Measurements from ENCODE around the gene GRIP1. TPM values are rescaled to one million over a fixed set of nuclear protein-coding genes. Genes with fewer than 3 reads are reported as not detected.

Gene GRIP1
- total RNA-seq, 1 donor from 2014 or later = 4.2 TPM

DNA sequence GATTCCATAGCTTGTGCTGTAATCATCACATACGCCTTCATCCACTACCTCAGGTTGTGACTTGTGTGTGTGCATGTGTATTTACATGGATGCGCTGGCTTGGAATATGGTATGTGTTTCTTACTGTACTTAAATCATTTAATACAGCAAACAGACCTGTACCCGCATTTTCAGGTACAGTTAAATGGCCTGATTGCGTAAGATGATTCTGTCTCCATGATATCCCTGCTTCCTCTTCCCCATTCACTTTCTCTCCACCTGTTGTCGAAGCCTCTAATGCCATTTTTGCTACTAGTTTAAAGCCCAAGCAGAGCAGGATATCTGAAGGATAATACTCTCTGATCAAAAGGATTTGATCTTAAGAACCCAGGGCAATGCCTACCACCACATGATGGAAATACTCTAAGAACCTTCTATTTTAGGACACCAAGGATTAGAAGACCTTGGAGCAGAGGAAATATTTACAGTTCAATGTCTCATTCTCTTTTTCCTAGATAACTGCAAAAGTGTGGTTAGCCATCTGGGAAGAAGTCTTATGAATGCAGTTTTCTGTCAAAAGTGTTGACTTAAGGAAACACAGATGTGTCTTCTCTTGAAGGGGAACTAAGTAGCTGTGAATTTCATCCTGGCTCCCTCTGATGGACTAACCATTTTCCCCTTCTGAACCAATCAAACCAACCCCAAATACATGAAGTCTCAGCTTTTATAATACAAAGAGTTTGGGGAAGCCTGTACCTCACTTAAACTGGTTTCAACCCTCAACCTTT is 297.9 kb downstream of the GRIP1 start:
- TF ChIP-seq POLR2A (IDR thresholded peaks at IDR 0.05) = no peak
- TF ChIP-seq, protein P1, sequence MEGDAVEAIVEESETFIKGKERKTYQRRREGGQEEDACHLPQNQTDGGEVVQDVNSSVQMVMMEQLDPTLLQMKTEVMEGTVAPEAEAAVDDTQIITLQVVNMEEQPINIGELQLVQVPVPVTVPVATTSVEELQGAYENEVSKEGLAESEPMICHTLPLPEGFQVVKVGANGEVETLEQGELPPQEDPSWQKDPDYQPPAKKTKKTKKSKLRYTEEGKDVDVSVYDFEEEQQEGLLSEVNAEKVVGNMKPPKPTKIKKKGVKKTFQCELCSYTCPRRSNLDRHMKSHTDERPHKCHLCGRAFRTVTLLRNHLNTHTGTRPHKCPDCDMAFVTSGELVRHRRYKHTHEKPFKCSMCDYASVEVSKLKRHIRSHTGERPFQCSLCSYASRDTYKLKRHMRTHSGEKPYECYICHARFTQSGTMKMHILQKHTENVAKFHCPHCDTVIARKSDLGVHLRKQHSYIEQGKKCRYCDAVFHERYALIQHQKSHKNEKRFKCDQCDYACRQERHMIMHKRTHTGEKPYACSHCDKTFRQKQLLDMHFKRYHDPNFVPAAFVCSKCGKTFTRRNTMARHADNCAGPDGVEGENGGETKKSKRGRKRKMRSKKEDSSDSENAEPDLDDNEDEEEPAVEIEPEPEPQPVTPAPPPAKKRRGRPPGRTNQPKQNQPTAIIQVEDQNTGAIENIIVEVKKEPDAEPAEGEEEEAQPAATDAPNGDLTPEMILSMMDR (IDR thresholded peaks at IDR 0.05) = no peak
- no peak for TF ChIP-seq POLR2AphosphoS5 (IDR thresholded peaks at IDR 0.05; ENCODE audit: insufficient read depth in 1 of 2, low read depth in 1 of 2)
- no peaks in the 10 kb centered on the region for H3K4me1 ChIP-seq
- DNase-seq (ENCODE audit: extremely low spot score in 2 of 2) = no peak
- no peaks in the 10 kb centered on the region for H3K27me3 ChIP-seq
- H3K36me3 ChIP-seq = no peaks in the 10 kb centered on the region
- intact Hi-C loops (cut with DNase I) = no loop called here
- no peak overlapping the region for H3K4me3 ChIP-seq
- H3K9me3 ChIP-seq = no peaks in the 10 kb centered on the region
- H3K27ac ChIP-seq = no peak overlapping the region

DNA sequence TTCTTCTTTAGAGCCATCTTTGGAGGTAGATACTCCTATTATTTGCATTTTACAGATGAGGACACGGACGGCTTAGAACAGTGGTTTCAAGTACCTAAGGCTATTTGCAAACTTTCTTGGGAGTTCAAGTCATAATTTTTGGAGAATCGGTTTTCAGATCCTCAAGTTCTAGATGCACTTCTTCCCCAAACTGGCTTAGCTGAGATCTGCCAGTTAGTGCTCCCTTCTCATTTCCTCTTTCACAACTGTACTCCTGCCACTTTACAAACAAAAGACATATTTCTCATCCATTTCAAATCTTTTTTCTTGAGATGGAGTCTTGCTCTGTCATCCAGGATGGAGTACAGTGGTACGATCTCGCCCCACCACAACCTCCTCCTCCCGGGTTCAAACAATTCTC is 299.3 kb downstream of the GRIP1 start:
- TF ChIP-seq POLR2AphosphoS5 (IDR thresholded peaks at IDR 0.05; ENCODE audit: insufficient read depth in 1 of 2, low read depth in 1 of 2) = no peak
- TF ChIP-seq POLR2A (IDR thresholded peaks at IDR 0.05) = no peak
- TF ChIP-seq, protein P1 (IDR thresholded peaks at IDR 0.05) = no peak
- intact Hi-C loops (cut with DNase I) = no loop called here
- H3K4me3 ChIP-seq = no peak overlapping the region
- H3K27ac ChIP-seq = no peak overlapping the region
- H3K36me3 ChIP-seq = no peaks in the 10 kb centered on the region
- no peak for DNase-seq (ENCODE audit: extremely low spot score in 2 of 2)
- no peaks in the 10 kb centered on the region for H3K27me3 ChIP-seq
- H3K9me3 ChIP-seq = no peaks in the 10 kb centered on the region
- H3K4me1 ChIP-seq = no peaks in the 10 kb centered on the region

DNA sequence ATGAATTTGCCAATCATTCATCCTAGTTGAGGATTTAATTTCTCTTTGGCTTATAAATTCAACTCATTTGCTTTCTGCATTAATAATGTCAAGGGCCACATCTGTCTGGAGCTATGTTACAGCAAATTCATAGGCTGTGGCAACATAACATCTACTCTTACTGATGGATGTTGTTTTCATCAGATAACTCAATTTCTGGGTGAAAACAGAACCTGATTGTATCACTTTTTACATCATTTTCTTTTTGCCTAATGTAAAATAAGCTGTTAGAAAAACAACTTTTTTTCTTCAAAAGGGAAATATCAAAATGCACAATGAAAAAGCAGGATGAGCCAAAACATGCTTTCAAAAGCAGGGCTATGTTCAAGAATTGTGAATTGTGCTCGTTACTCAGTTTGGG is 303.3 kb downstream of the GRIP1 start:
- Histone ChIP-seq H3K4me3 (no peak overlapping the region), H3K9me3 (no peaks in the 10 kb centered on the region), H3K4me1 (no peaks in the 10 kb centered on the region), H3K27me3 (no peaks in the 10 kb centered on the region), H3K36me3 (no peaks in the 10 kb centered on the region), H3K27ac (no peak overlapping the region)
- intact Hi-C loops (cut with DNase I) = no loop called here
- TF ChIP-seq, protein P1 (IDR thresholded peaks at IDR 0.05) = no peak
- TF ChIP-seq POLR2AphosphoS5 (IDR thresholded peaks at IDR 0.05; ENCODE audit: insufficient read depth in 1 of 2, low read depth in 1 of 2) (no peak), POLR2A (IDR thresholded peaks at IDR 0.05) (no peak)
- DNase-seq (ENCODE audit: extremely low spot score in 2 of 2) = no peak

DNA sequence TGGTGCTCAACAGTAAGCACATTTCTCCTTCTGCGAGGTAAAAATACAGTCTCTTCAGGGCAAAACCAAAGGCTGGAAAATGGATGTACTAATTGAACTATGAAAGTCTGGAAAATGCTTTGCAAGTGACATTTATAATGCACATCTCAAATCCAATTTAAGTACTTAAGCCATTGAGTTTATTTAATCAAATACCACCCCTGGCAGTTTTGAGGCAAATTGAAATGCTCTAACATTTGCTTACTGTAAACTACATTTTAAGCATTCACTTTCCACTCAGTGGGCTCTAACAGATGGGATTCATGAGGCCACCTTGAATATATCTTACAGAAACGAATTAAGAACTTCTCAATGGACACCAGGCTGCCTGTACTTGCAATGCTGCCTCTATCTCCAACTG is 306.9 kb downstream of the GRIP1 start:
- no peak overlapping the region for H3K27ac ChIP-seq
- TF ChIP-seq POLR2AphosphoS5 (IDR thresholded peaks at IDR 0.05; ENCODE audit: insufficient read depth in 1 of 2, low read depth in 1 of 2) (no peak), POLR2A (IDR thresholded peaks at IDR 0.05) (no peak)
- TF ChIP-seq, protein P1 (IDR thresholded peaks at IDR 0.05) = no peak
- H3K36me3 ChIP-seq = no peaks in the 10 kb centered on the region
- no peak overlapping the region for H3K4me3 ChIP-seq
- no peak for DNase-seq (ENCODE audit: extremely low spot score in 2 of 2)
- H3K9me3 ChIP-seq = no peaks in the 10 kb centered on the region
- H3K4me1 ChIP-seq = no peaks in the 10 kb centered on the region
- intact Hi-C loops (cut with DNase I) = no loop called here
- no peaks in the 10 kb centered on the region for H3K27me3 ChIP-seq

DNA sequence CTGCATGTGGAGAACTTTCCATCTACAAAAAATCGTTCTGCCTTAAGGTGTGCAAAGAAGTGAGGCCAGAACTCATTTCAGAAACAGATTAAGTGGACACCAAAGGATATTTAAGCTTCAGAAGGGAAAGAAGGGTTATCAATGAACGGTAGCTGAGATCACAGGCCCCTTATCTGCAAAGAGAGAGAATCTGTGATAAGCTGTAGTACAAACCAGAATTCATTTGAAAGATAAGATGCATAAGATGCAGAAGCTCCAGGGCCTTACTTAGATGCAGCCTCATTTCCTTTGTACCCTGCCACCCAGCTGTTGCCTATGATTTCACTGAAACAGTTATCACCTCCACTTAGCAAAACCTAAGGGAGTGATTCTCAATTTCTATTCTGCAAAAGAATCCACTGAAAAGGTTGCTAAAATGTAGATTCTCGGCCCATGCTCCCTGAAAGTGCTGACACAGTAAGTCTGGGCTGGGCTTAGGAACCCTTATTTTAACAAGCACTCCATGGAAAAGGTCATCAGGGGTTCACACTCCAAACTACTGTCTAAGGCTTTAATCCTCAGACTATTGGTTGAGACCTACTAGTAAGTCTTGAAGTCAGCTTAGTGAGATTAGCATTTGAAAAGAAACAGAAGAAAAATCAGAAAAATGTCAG is 311.7 kb downstream of the GRIP1 start:
- intact Hi-C loops (cut with DNase I) = no loop called here
- no peaks in the 10 kb centered on the region for H3K4me1 ChIP-seq
- no peak overlapping the region for H3K4me3 ChIP-seq
- DNase-seq (ENCODE audit: extremely low spot score in 2 of 2) = no peak
- no peaks in the 10 kb centered on the region for H3K27me3 ChIP-seq
- no peaks in the 10 kb centered on the region for H3K36me3 ChIP-seq
- H3K9me3 ChIP-seq = no peaks in the 10 kb centered on the region
- no peak overlapping the region for H3K27ac ChIP-seq
- TF ChIP-seq POLR2A (IDR thresholded peaks at IDR 0.05) (no peak), POLR2AphosphoS5 (IDR thresholded peaks at IDR 0.05; ENCODE audit: insufficient read depth in 1 of 2, low read depth in 1 of 2) (no peak)
- TF ChIP-seq, protein P1 (IDR thresholded peaks at IDR 0.05) = no peak

Measured in vagina (tissue), 2 donors.